HepG2 (cell line): ENCODE measurements around the gene MYO9A. TPM values are rescaled to one million over a fixed set of nuclear protein-coding genes. Genes with fewer than 3 reads are reported as not detected.
A peak's percentile ranks its signal among the peaks of the same experiment; 100 is the strongest.

Experiments
- ATAC-seq: fragments of 200-7000 bp; cut with Tn5 transposase; 3 replicates; pipeline ENCODE4 v1.9.1; 2020; ENCODE audit warnings: mild to moderate bottlenecking, moderate library complexity
- BruUV-seq: library from RNA; stranded (reverse); fragments of 400-500 nt; replicated peaks from 2 replicates; lab custom pipeline; 2021; lab: Mats Ljungman, UMichigan
- CTCF ChIA-PET: fragments of 300-600 bp; formaldehyde crosslinking; extraction: SDS; loops from one replicate; lab custom pipeline; 2021; ENCODE audit warnings: low total read pairs, inconsistent platforms, low intra/inter-chr PET ratio; lab: Yijun Ruan, JAX
- POLR2A ChIA-PET: fragments of 350-600 bp; sonication (Branson Sonifier 250); formaldehyde crosslinking; loops from one replicate; lab custom pipeline; 2020; ENCODE audit warnings: antibody characterized with exemption, inconsistent platforms; lab: Yijun Ruan, JAX
- DNase-seq: peaks from one replicate; pipeline ENCODE4 v3.0.0-alpha.2; 2015; ENCODE audit warnings: low spot score
- FAIRE-seq: peaks from 3 replicates; lab custom pipeline; 2011; peaks lifted over from hg19 to GRCh38; lab: Jason Lieb, UNC
- H2AFZ ChIP-seq: one replicate; pipeline ENCODE4 v1.6.1; 2011; ENCODE audit warnings: low read length, inconsistent platforms
- H3K27ac ChIP-seq: fragments of 300-600 bp; 3 replicates; pipeline ENCODE4 v1.8.0; 2011; ENCODE audit warnings: mixed run types, mild to moderate bottlenecking, mixed read lengths, low read length, inconsistent platforms; ENCODE audit not compliant: insufficient read depth; ENCODE audit errors: extremely low read length
- H3K27me3 ChIP-seq, 2 experiments: fragments of 200-600 bp in 1 of 2; 2 replicates in 1 of 2; 3 replicates in 1 of 2; pipeline versions ENCODE4 v1.6.0 to v1.8.0; 2011; ENCODE audit warnings: low read length in 2 of 2, mild to moderate bottlenecking in 2 of 2, moderate library complexity in 2 of 2, inconsistent platforms in 1 of 2; ENCODE audit not compliant: insufficient read depth in 2 of 2, control insufficient read depth in 1 of 2
- H3K36me3 ChIP-seq, 2 experiments: fragments of 200-600 bp in 1 of 2; replicated peaks in 1 of 2; 2 replicates in 1 of 2; 3 replicates in 1 of 2; pipeline versions ENCODE4 v1.5.1 to v1.8.0; 2011; ENCODE audit warnings: low read length in 2 of 2, inconsistent platforms in 1 of 2; ENCODE audit not compliant: insufficient read depth in 2 of 2, control insufficient read depth in 1 of 2
- H3K4me1 ChIP-seq: 2 replicates; pipeline ENCODE4 v1.5.1; 2012; ENCODE audit warnings: low read length, inconsistent platforms; ENCODE audit not compliant: insufficient read depth
- H3K4me2 ChIP-seq: 2 replicates; pipeline ENCODE4 v1.6.0; 2011; ENCODE audit warnings: low read depth, low read length, inconsistent platforms
- H3K4me3 ChIP-seq, 3 experiments: fragments of 200-600 bp in 1 of 3; sonication (generic), shearing (Covaris generic) in 1 of 3; replicated peaks in 1 of 3; 2 replicates each; pipeline ENCODE4 v1.5.1; 2011 to 2016; ENCODE audit warnings: low read length in 3 of 3, inconsistent platforms in 2 of 3, low read depth in 2 of 3, mild to moderate bottlenecking in 2 of 3, control low read depth in 1 of 3, mixed read lengths in 1 of 3; ENCODE audit not compliant: insufficient read depth in 1 of 3
- H3K79me2 ChIP-seq: one replicate; pipeline ENCODE4 v1.6.1; 2011; ENCODE audit warnings: low read length, inconsistent platforms; ENCODE audit not compliant: insufficient read depth
- H3K9ac ChIP-seq: 2 replicates; pipeline ENCODE4 v1.6.0; 2011; ENCODE audit warnings: mild to moderate bottlenecking, low read depth, low read length, inconsistent platforms; ENCODE audit not compliant: insufficient read depth
- H3K9me3 ChIP-seq: 2 replicates; pipeline ENCODE4 v1.5.1; 2012; ENCODE audit warnings: mild to moderate bottlenecking, low read length
- H4K20me1 ChIP-seq: 2 replicates; pipeline ENCODE4 v1.6.0; 2011; ENCODE audit warnings: inconsistent platforms, mild to moderate bottlenecking, low read length, moderate library complexity; ENCODE audit not compliant: insufficient read depth
- ARNTL ChIP-seq: sonication (generic); formaldehyde crosslinking; IDR thresholded peaks from 2 replicates; pipeline ENCODE4 v1.4.0; 2020; ENCODE audit warnings: mild to moderate bottlenecking, missing genetic modification reagents
- DDIT3 ChIP-seq: sonication (generic); formaldehyde crosslinking; IDR thresholded peaks from 2 replicates; pipeline ENCODE4 v1.4.0; 2020; ENCODE audit warnings: mild to moderate bottlenecking, missing genetic modification reagents
- HNRNPH1 ChIP-seq: fragments of 200-400 bp; formaldehyde crosslinking; optimal IDR thresholded peaks from 2 replicates; pipeline ENCODE3; 2017; ENCODE audit warnings: mild to moderate bottlenecking, low read depth, low read length
- MAFF ChIP-seq: IDR thresholded peaks from 2 replicates; pipeline ENCODE4 v1.6.1; 2011; ENCODE audit warnings: low read depth, low read length, improper control_type of control experiment
- MAFK ChIP-seq, 2 experiments: IDR thresholded peaks in 1 of 2; conservative IDR thresholded peaks in 1 of 2; 2 replicates each; pipeline ENCODE4 v1.6.1; 2011; ENCODE audit warnings: improper control_type of control experiment in 2 of 2, low read length in 2 of 2
- POLR2AphosphoS5 ChIP-seq: IDR thresholded peaks from 2 replicates; pipeline ENCODE4 v1.6.1; 2012; ENCODE audit warnings: low read depth, low read length
- TEAD2 ChIP-seq: sonication (generic); formaldehyde crosslinking; IDR thresholded peaks from 2 replicates; pipeline ENCODE4 v1.9.0; 2021; ENCODE audit warnings: missing genetic modification reagents
- THAP7 ChIP-seq: sonication (generic); formaldehyde crosslinking; IDR thresholded peaks from 2 replicates; pipeline ENCODE4 v1.8.1; 2023; ENCODE audit warnings: mild to moderate bottlenecking, missing genetic modification reagents
- ZNF800 ChIP-seq: sonication (generic); formaldehyde crosslinking; IDR thresholded peaks from 2 replicates; pipeline ENCODE4 v1.4.0; 2020; ENCODE audit warnings: missing genetic modification reagents
- WGBS: methylation state at CpG from one replicate; pipeline ENCODE4 v1.1.6; 2017; ENCODE audit warnings: low lambda C conversion rate; 5-methylcytosine and 5-hydroxymethylcytosine counted together
- in situ Hi-C: cut with HindIII; loops from 2 replicates; pipeline ENCODE4 v1.10.0; 2017; ENCODE audit warnings: low pct_unique_long_range_greater_than_20kb; ENCODE audit not compliant: extremely low pct_ligation_motif_present
- intact Hi-C: fragments of 100-400 bp; cut with micrococcal nuclease; formaldehyde crosslinking; loops from one replicate; pipeline ENCODE4 v1.10.0; 2022; ENCODE audit not compliant: unreplicated experiment
- polyA plus RNA-seq, 8 experiments: library from polyadenylated mRNA; depleted of rRNA in 3 of 8; stranded (reverse) in 7 of 8; unstranded in 1 of 8; fragments of >200 nt; fragmentation: Illumina TruSeq in 4 of 8; extraction: Trizol in 4 of 8; gene quantifications; 2 replicates each; pipeline versions ENCODE4 v1.2.1 to v1.2.3, GENCODE V29; 2011 to 2016; ENCODE audit warnings: low read depth in 4 of 8, missing spikeins in 1 of 8, mixed read lengths in 1 of 8; ENCODE audit not compliant: insufficient read depth in 1 of 8
- total RNA-seq, 5 experiments: library from RNA; depleted of rRNA; stranded (reverse); fragments of >200 nt; fragmentation: Illumina TruSeq; extraction: Trizol; gene quantifications; 2 replicates each; pipeline ENCODE4 v1.2.3, GENCODE V29; 2016; ENCODE audit warnings: low read depth in 1 of 5

MYO9A gene
- total and polyA plus RNA-seq, 2 of the 13 experiments (the other 11 are each of a cell fraction or from before 2014, with no cell fraction given): 4.8 to 15.3 TPM

- Histone ChIP-seq H3K79me2 (no peaks in the 10 kb centered on the region), H3K36me3 (no peaks in the 10 kb centered on the region), H3K27me3 (peaks cover 5 to 13% of the 10 kb centered on the region in 2 experiments; a peak in 3 of 5 replicates), H4K20me1 (no peaks in the 10 kb centered on the region), H3K4me1 (no peaks in the 10 kb centered on the region), H3K9ac (no peak overlapping the region), H2AFZ (no peak overlapping the region), H3K4me3 (no peak overlapping the region), H3K9me3 (no peaks in the 10 kb centered on the region), H3K4me2 (no peak overlapping the region), H3K27ac (no peak overlapping the region)
- WGBS: 9% methylated on average over 7 of the region's 16 CpGs
- ChIA-PET POLR2A (no interaction called here), CTCF (no interaction called here)
- in situ Hi-C loops: no loop called here
- FAIRE-seq (no peak), DNase-seq (no peak), ATAC-seq (no peak)
- intact Hi-C loops: no loop called here
- no TSS peak for BruUV-seq
- TF ChIP-seq ZNF800 (CRISPR knock-in tag) (no peak), THAP7 (CRISPR knock-in tag) (no peak), HNRNPH1 (no peak)
Measured at GRCh38 chr15:71777216-71777943, 340.6 kb downstream of the MYO9A start.

- WGBS: 2% methylated on average over 3 of the region's 3 CpGs
- no TSS peak for BruUV-seq
- H3K4me3 ChIP-seq: no peak overlapping the region
Measured at GRCh38 chr15:71776304-71776703, 341.6 kb downstream of the MYO9A start.

More at GRCh38 chr15:71776304-71776703, 341.6 kb downstream of the MYO9A start:
- Histone ChIP-seq H3K4me1 (no peaks in the 10 kb centered on the region), H3K27me3 (peaks cover 1 to 8% of the 10 kb centered on the region in 2 experiments; a peak in 1 of 5 replicates), H3K27ac (no peak overlapping the region), H4K20me1 (no peaks in the 10 kb centered on the region), H3K9me3 (no peaks in the 10 kb centered on the region), H3K4me2 (no peak overlapping the region), H2AFZ (no peak overlapping the region), H3K36me3 (no peaks in the 10 kb centered on the region), H3K79me2 (no peaks in the 10 kb centered on the region), H3K9ac (no peak overlapping the region)
- intact Hi-C loops: no loop called here
- ChIA-PET POLR2A (no interaction called here), CTCF (no interaction called here)
- no peak for DNase-seq
- no peak for ATAC-seq
- peak in 1 of 2 experiments; percentile 53; a peak in 2 of 4 replicates for TF ChIP-seq MAFK (conservative IDR thresholded peaks at IDR 0.05 in 1 of 2, IDR thresholded peaks at IDR 0.05 in 1 of 2; ENCODE audit: low read length in 2 of 2)
- no peak for TF ChIP-seq DDIT3 (CRISPR knock-in tag)
- TF ChIP-seq TEAD2 (CRISPR knock-in tag): no peak
- no peak for TF ChIP-seq POLR2AphosphoS5
- TF ChIP-seq MAFF: 0 out of 2 replicates have a peak, but pooled peaks have one; percentile 25
- TF ChIP-seq ARNTL: no peak
- in situ Hi-C loops: no loop called here
- FAIRE-seq: no peak
